ENCODE results near the gene GTPBP6. TPM values are rescaled to one million over a fixed set of nuclear protein-coding genes. Genes with fewer than 3 reads are reported as not detected.
"Not testable (repeated sequence)": the region's sequence is repeated elsewhere in the genome, so short reads cannot be mapped to it uniquely, and the experiment has no call there.

The GTPBP6 gene
- total RNA-seq, 2 donors from 2014 or later = 47.2 to 53.6 TPM

DNA sequence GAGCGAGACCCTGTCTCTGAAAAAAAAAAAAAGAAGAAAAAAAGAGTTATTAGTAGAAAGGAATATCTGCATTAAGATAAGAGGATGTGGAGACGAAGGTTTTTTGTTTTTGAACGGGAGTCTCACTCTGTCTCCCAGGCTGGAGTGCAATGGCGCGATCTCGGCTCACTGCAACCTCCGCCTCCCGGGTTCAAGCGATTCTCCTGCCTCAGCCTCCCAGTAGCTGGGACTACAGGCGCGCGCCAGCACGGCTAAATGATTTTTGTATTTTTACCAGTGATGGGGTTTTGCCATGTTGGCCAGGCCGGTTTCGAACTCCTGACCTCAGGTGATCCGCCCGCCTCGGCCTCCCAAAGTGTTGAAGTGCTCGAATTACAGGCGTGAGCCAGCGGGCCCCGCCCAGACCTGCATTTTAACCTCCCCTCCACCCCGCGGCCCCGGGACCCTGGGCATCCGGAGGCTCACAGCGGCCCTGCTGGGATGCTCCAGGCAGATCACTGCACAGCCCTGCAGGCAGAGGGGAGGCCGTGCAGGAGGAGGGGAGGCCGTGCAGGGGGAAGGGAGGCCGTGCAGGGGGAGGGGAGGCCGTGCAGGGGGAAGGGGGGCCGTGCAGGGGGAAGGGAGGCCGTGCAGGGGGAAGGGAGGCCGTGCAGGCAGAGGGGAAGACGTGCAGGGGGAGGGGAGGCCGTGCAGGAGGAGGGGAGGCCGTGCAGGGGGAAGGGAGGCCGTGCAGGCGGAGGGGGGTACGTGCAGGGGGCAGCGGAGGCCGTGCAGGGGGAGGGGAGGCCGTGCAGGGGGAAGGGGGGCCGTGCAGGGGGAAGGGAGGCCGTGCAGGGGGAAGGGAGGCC lies 38.6 kb downstream of the GTPBP6 start:
- H3K9me3 Mint-ChIP-seq; H3K36me3 Mint-ChIP-seq (ENCODE audit: insufficient read depth in 2 of 2); DNase-seq; ATAC-seq (replicated peaks in 1 of 2); H3K27me3 Mint-ChIP-seq (ENCODE audit: low read depth): not testable (repeated sequence)
- Mint-ChIP-seq H3K27ac (peak overlapping the region; percentile 65), H3K4me1 (ENCODE audit: low read depth) (peaks cover 27% of the 10 kb centered on the region), H3K4me3 (peak overlapping the region; percentile 31 to 75)

- H3K36me3 Mint-ChIP-seq (ENCODE audit: insufficient read depth in 2 of 2) = peaks cover 0 to 1% of the 10 kb centered on the region in 2 donors
- H3K4me1 Mint-ChIP-seq (ENCODE audit: low read depth) = peaks cover 16% of the 10 kb centered on the region
- DNase-seq = peak; percentile 23 to 29
- no peak overlapping the region for H3K27ac Mint-ChIP-seq
- no peaks in the 10 kb centered on the region for H3K27me3 Mint-ChIP-seq (ENCODE audit: low read depth)
- ATAC-seq (replicated peaks in 1 of 2) = peak; percentile 65 to 67
- H3K9me3 Mint-ChIP-seq = no peaks in the 10 kb centered on the region
- H3K4me3 Mint-ChIP-seq = peak overlapping the region; percentile 82 to 85
These were observed 41.9 kb downstream of the GTPBP6 start for GRCh38 chrX:276581-277201.

GRCh38 chrX:275967-276580 lies 42.5 kb downstream of the GTPBP6 start:
- DNase-seq = peak; percentile 51 to 61
- peak; percentile 84 to 92 for ATAC-seq (replicated peaks in 1 of 2)
- Mint-ChIP-seq H3K4me3 (peak overlapping the region; percentile 82 to 85), H3K9me3 (no peaks in the 10 kb centered on the region), H3K27ac (no peak overlapping the region), H3K36me3 (ENCODE audit: insufficient read depth in 2 of 2) (peaks cover 0 to 1% of the 10 kb centered on the region in 2 donors), H3K4me1 (ENCODE audit: low read depth) (peaks cover 13% of the 10 kb centered on the region), H3K27me3 (ENCODE audit: low read depth) (no peaks in the 10 kb centered on the region)

- Mint-ChIP-seq H3K4me1 (ENCODE audit: low read depth) (peaks cover 12% of the 10 kb centered on the region), H3K4me3 (peak overlapping the region; percentile 61 to 67), H3K36me3 (ENCODE audit: insufficient read depth in 2 of 2) (peaks cover 0 to 1% of the 10 kb centered on the region in 2 donors), H3K27me3 (ENCODE audit: low read depth) (no peaks in the 10 kb centered on the region), H3K9me3 (no peaks in the 10 kb centered on the region), H3K27ac (no peak overlapping the region)
- DNase-seq = no peak
- peak in 1 of 2 donors; percentile 8 for ATAC-seq (replicated peaks in 1 of 2)
These were observed 43.1 kb downstream of the GTPBP6 start for GRCh38 chrX:275476-275966.

DNA sequence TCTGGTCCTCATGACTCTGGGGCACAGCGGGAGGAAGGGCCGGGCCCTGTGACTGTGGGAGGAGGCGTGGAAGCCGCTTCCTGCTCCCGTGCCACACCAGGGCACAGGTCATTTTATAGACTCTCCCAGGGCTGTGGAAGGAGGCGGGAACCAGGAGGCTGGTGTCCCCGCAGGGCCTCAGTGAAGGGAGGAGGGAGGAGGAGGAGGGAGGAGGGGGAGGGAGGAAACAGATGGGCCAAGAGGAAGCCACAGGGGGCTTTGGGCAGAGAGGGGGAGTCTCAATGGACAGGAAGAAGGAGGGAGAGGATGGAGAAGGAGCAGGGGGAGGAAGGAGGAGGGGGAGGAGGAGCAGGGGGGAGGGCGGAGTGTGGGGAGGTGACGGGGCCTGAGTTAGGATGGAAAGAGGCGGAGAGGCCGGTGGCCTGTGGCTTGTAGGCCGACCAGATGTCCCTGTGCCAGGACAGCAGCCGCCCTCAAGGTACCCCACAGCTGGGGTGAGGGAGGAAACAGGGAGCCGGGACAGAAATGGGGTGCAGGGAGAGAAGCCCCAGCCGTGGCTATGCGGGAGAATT lies 43.6 kb downstream of the GTPBP6 start:
- H3K36me3 Mint-ChIP-seq (ENCODE audit: insufficient read depth in 2 of 2) = peaks cover 0 to 1% of the 10 kb centered on the region in 2 donors
- no peaks in the 10 kb centered on the region for H3K9me3 Mint-ChIP-seq
- no peak for ATAC-seq (replicated peaks in 1 of 2)
- peaks cover 12% of the 10 kb centered on the region for H3K4me1 Mint-ChIP-seq (ENCODE audit: low read depth)
- H3K27me3 Mint-ChIP-seq (ENCODE audit: low read depth) = no peaks in the 10 kb centered on the region
- no peak for DNase-seq
- peak overlapping the region; percentile 61 to 67 for H3K4me3 Mint-ChIP-seq
- H3K27ac Mint-ChIP-seq = no peak overlapping the region

DNA sequence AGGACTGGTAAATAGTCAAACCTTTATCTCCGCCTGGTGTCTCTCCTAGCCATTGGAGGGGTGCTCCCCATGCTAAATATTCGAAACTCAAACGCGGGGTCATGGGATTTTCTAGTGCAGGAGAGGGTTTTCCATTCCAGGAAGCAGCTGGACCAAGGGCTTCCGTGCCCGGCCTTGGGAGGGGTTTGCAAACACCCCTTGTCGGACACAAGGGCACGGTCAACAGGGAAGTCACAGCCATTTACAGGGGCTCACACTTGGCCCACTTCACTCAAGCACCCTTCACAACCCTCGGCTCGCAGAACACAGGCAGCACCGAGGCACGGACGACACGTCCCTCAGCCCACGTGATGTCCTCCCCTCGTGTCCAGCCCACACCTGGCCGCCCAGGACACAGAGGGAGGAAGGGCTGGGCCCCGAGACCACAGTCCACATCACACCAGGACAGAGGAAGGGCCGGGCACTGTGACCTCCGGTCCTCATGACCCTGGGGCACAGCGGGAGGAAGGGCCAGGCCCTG lies 47.7 kb downstream of the GTPBP6 start:
- no peak overlapping the region for H3K27ac Mint-ChIP-seq
- no peak overlapping the region for H3K4me3 Mint-ChIP-seq
- H3K4me1 Mint-ChIP-seq (ENCODE audit: low read depth) = no peaks in the 10 kb centered on the region
- no peaks in the 10 kb centered on the region for H3K36me3 Mint-ChIP-seq (ENCODE audit: insufficient read depth in 2 of 2)
- no peaks in the 10 kb centered on the region for H3K9me3 Mint-ChIP-seq
- ATAC-seq (replicated peaks in 1 of 2) (no peak), DNase-seq (no peak)
- H3K27me3 Mint-ChIP-seq (ENCODE audit: low read depth) = no peaks in the 10 kb centered on the region

- no peaks in the 10 kb centered on the region for H3K27me3 Mint-ChIP-seq (ENCODE audit: low read depth)
- DNase-seq (no peak), ATAC-seq (replicated peaks in 1 of 2) (no peak)
- no peaks in the 10 kb centered on the region for H3K36me3 Mint-ChIP-seq (ENCODE audit: insufficient read depth in 2 of 2)
- no peak overlapping the region for H3K27ac Mint-ChIP-seq
- no peaks in the 10 kb centered on the region for H3K4me1 Mint-ChIP-seq (ENCODE audit: low read depth)
- H3K9me3 Mint-ChIP-seq = no peaks in the 10 kb centered on the region
- no peak overlapping the region for H3K4me3 Mint-ChIP-seq
These were observed 50.8 kb downstream of the GTPBP6 start for GRCh38 chrX:267771-268261.

GRCh38 chrX:265502-265901 lies 53.1 kb downstream of the GTPBP6 start:
- no peak for ATAC-seq (replicated peaks in 1 of 2)

DNA sequence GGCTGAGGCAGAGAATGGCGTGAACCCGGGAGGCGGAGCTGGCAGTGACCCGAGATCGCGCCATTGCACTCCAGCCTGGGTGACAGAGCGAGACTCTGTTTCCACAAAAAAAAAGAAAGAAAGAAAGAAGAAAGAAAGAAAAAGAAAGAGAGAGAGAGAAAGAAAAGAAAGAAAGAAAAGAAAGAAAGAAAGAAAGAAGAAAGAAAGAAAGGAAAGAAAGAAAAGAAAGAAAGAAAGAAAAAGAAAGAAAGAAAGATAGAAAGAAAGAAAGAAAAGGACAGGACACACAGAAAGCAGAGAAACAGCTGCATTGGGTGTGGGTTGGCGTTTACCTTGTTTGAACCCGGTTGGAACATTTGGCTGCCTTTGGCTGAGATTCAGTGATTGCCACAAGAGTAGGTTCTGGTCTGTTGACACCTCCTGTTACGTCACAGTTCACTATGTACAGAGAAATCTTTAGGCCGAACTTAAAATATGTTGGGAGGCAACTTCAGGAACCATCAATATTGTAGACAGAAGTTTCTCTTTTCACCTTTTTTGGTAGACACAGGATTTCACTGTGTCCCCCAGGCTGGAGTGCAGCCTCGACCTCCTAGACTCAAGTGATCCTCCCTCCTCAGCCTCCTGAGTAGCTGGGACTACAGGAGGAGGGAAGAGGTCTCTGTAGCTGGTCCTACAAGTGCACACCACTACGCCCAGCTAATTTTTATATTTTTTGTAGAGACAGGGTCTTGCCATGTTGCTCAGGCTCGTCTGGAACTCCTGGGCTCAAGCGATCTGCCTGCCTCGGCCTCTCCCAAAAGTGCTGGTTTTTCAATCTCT lies 53.8 kb downstream of the GTPBP6 start:
- no peaks in the 10 kb centered on the region for H3K9me3 Mint-ChIP-seq
- H3K36me3 Mint-ChIP-seq (ENCODE audit: insufficient read depth in 2 of 2) = no peaks in the 10 kb centered on the region
- H3K27ac Mint-ChIP-seq = no peak overlapping the region
- DNase-seq (no peak), ATAC-seq (replicated peaks in 1 of 2) (no peak)
- H3K27me3 Mint-ChIP-seq (ENCODE audit: low read depth) = no peaks in the 10 kb centered on the region
- H3K4me1 Mint-ChIP-seq (ENCODE audit: low read depth) = no peaks in the 10 kb centered on the region
- no peak overlapping the region for H3K4me3 Mint-ChIP-seq

More at GRCh38 chrX:265502-265901, 53.1 kb downstream of the GTPBP6 start:
- Mint-ChIP-seq H3K36me3 (ENCODE audit: insufficient read depth in 2 of 2) (no peaks in the 10 kb centered on the region), H3K27me3 (ENCODE audit: low read depth) (no peaks in the 10 kb centered on the region), H3K4me3 (no peak overlapping the region), H3K4me1 (ENCODE audit: low read depth) (no peaks in the 10 kb centered on the region), H3K27ac (no peak overlapping the region), H3K9me3 (no peaks in the 10 kb centered on the region)
- DNase-seq = no peak

DNA sequence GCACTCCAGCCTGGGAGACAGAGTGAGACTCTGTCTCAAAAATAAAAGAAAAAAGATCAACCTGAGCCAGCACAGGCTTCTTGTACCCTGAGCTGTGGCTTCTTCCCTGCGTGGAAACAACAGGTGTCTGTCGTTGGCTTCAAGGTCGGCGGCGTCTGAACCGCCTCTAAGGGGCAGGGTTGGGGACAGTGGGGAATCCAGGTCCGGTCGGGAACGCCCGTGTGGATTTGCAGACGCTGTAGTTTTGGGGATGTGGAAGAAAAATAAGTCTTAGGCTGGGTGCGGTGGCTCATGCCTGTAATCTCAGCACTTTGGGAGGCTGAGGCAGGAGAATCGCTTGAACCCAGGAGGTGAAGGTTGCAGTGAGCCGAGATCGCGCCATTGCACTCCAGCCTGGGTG lies 54.6 kb downstream of the GTPBP6 start:
- not testable (repeated sequence) for ATAC-seq (replicated peaks in 1 of 2); DNase-seq; H3K4me1 Mint-ChIP-seq (ENCODE audit: low read depth); H3K36me3 Mint-ChIP-seq (ENCODE audit: insufficient read depth in 2 of 2); H3K9me3 Mint-ChIP-seq; H3K27me3 Mint-ChIP-seq (ENCODE audit: low read depth); H3K4me3 Mint-ChIP-seq; H3K27ac Mint-ChIP-seq

- no peak overlapping the region for H3K27ac Mint-ChIP-seq
- H3K36me3 Mint-ChIP-seq (ENCODE audit: insufficient read depth in 2 of 2) = no peaks in the 10 kb centered on the region
- H3K9me3 Mint-ChIP-seq = no peaks in the 10 kb centered on the region
- no peak overlapping the region for H3K4me3 Mint-ChIP-seq
- H3K27me3 Mint-ChIP-seq (ENCODE audit: low read depth) = no peaks in the 10 kb centered on the region
- H3K4me1 Mint-ChIP-seq (ENCODE audit: low read depth) = no peaks in the 10 kb centered on the region
- ATAC-seq (replicated peaks in 1 of 2) (no peak), DNase-seq (no peak)
These were observed 56.2 kb downstream of the GTPBP6 start for GRCh38 chrX:262381-262909.

- no peak overlapping the region for H3K27ac Mint-ChIP-seq
- no peaks in the 10 kb centered on the region for H3K9me3 Mint-ChIP-seq
- no peaks in the 10 kb centered on the region for H3K27me3 Mint-ChIP-seq (ENCODE audit: low read depth)
These were observed 56.7 kb downstream of the GTPBP6 start for GRCh38 chrX:261919-262352.

More at GRCh38 chrX:261919-262352, 56.7 kb downstream of the GTPBP6 start:
- Mint-ChIP-seq H3K4me3 (no peak overlapping the region), H3K36me3 (ENCODE audit: insufficient read depth in 2 of 2) (no peaks in the 10 kb centered on the region), H3K4me1 (ENCODE audit: low read depth) (no peaks in the 10 kb centered on the region)
- no peak for ATAC-seq (replicated peaks in 1 of 2)
- DNase-seq = no peak

Measured in activated T-cell treated with anti-CD3 and anti-CD28 coated beads, Interleukin-2, amount 50 U/mL, for 72 hours (primary cell).